ENCODE data around the gene ITPK1.

ITPK1 gene

DNA sequence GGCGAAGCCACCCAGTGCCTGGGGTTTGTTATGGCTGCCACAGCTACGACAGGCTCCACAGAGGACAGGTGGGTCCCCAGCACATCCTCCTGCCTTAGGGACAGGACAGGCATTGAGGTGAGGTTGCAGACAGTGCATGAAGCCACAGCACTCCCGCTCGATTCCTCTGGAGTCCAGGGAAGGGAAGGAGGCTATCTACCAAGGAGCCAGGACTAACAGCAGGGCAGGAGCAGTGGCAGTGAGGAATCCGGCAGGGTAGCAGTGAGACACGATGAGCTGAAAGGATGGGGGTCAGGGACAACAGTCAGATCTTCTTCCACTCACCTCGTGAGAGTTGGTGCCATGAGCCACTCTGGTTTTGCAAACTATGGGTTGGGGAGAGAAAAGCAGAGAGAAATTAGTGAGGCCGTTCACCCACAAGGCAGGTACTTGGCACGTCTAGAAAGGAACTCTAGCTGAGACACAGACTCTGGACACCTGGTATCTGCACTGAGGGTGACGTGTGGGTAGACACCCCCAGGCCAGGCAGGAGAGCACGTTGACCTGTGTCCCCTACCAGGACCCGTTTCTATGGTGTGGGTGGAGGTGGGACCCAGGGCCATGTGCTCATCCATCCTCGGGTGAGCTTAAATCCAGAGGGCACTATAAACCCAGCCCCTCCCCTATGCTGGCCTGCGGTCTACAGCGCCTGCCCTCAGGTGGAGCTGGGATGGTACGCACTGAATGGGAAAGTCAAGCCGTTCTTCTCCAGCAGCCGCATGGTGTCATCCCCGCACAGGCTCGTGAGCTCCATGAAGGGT lies 153.5 kb downstream of the ITPK1 start:
- DNase-seq = no peak

DNA sequence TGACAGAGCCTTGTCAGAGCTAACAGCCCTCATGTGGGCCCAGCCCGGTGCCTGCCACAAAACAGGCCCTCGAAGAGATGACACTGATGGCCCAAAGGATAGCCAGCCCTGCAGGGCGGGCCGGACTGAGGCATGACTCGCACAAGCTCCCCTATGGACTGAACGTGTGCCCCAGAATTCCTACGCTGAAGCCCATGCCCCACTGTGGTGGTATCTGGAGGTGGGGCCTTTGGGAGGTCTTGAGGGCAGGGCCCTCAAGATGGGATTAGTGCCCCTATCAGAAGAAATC lies 154.2 kb downstream of the ITPK1 start:
- DNase-seq = no peak

DNA sequence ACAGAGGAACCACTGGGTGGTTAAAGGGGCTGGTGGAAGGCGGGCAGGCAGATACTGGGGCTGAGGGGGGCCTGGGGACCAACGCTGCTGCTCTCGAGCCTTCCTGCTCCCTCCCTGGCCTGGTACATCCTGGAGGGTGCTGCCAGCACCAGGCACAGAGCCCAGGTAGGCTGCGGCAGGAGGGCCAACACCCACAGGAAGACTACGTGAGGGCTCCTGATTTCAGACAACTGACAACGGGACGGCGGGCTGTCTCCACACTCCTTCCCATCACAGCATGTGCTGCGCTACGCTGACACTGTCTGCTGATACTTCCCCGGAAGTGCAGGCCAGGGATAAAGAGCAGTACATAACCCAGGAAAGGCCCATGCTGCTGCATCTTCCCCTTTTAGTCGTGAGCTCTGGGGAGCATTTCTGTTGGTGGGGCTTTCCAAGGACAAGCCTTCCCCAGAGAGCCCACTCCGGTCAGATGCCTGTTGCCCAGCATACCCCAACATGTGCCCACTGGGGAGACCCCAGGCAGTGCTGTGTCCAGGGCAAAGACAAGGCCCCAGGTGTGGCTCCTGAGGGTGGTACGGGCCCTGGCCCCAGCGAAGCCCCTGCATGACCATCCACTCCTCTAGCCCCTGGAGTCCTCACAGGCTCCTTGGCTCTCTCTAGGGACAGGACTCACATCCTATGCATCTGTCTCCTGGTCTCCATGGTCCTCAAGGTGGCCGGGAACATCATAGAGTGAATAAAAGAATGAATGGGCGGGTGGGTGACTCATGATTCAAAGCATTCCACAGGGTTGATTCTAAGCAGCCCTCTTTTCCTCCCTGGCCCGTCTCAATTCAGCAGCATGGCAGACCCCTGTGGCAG lies 154.8 kb downstream of the ITPK1 start:
- no peak for DNase-seq

DNA sequence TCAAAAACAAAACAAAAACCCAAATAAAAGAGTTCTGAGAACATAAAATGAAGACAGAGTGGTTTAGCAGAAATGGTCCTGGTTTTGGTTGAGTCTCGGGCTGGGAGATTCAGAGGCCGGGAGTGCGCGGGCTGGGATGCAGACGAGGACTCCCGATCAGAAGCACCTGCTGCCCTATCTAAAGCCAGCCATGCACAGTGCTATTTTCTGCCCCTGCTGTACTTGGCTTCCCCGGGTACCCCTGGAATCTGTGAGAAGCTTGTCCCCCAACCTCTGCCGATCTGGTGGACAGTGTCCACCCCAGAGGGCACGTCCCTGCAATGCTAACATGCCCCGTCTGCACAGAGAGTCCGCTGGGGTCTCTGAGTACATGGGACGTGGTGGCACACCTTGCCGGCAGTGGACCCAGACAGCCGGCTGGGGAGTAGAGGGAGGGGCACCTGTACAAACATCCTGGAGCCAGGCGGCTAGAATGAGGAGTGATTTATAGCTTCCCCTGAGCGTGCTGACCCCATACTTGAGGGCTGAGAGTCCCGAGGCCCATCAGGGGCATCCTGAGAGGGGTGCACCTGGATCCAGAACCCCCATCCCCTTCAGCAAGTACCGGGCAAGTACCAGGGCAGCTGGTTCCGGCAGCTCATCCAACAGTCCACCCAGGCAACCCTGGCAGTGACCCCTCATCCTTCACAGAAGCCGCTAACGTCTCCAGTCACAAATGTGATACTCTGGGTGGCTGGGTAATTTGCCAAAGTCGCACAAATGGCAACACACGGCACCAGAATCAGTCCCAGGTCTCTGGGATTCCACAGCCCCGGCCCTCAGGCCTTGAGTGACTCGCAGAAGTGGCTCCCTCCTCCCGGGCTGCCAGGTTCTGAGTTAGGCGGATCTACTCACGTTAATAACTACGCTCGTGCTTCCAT lies 155.7 kb downstream of the ITPK1 start:
- no peak for DNase-seq

DNA sequence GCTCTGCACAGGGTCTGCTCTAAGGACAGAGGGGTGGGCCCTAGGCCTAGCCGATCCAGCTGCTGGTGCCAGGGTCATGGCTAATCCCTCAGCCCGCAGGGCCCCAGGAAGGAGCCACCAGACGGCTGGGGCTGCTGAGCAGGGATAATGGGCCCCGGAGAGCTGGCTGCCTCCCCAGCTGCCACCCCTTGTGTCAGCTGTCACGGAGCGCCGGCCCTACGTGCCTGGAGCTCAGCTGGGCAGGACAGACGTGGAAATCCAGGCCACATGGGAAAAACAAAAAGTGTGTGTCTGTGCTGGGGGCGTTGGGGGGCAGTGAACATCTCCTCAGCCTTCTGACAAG lies 156.6 kb downstream of the ITPK1 start:
- no peak for DNase-seq

DNA sequence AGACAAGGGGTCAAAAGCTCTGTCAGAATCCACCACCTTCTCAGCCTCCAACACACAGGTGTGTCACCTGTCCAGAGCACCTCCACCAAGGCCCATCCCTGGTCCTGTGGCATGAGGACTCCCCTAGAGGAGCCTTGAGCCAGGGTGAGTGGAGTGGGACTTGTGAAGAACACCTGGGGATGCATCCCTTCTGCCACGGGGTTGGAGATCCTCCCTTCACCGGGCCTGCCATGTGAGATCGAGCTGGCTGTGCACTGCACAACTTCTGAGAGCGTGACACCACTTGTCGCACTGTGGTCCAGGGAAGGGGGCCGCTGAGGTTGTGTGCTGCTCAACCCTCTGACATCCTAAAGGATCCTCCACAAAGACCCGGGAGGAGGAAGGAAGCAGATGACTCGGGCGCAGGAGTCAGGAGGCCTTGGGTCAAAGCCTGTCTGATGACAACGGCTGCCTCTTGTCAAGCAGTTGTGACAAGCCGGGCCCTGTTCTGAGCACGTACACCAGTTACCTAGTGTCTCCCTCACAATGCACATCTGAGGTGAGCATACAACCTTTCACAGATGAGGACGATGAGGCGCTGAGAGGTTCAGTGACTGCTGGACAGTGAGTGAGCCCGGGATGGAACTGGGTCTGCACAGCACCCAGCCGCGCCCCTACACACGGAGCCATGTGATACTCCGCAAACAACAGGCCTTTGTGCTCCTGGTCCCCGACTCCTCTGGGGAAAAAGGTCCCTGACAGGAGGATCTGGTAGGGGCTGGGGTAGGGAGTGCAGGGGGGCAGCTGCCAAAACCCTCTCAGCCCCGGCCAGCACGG lies 157.1 kb downstream of the ITPK1 start:
- no peak for DNase-seq

DNA sequence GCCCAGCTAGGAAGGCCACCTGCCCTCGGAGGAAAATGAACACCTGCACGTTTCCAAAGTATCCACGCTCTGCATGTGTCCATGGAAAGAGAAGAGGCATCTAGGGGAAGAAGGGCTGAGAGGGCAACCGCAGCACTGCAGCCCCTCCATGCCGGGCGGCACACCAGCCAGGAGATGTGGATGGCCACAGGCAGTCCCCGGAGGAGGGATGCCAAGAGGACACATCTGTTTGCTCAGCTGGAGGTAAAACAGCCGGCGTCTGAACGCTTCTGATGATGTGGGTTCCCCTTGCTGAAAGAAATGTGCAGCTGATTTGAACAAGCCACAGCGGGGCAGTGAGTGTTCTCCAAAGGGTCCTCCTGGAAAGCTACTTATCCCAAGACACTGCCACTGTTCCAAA lies 158.8 kb downstream of the ITPK1 start:
- no peak for DNase-seq

DNA sequence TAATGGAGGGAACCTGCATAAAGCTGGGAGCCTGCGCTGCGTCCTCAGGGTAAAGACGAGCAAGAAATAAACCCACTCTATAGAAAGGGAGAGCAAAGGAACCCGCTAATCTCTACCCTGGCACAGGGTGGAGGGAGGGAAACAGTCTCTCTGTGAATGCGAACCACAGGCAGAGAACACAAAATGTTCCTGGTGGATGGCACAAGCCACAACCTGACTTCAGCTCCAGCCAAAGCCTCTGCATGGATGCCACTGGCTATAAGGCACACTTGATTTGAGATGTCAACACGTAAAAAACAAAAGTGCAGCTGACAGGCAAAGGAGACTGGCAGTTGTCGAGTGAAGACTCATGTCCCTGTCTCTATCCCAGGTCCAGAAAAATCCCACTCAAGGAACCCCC lies 160.3 kb downstream of the ITPK1 start:
- no peak for DNase-seq

DNA sequence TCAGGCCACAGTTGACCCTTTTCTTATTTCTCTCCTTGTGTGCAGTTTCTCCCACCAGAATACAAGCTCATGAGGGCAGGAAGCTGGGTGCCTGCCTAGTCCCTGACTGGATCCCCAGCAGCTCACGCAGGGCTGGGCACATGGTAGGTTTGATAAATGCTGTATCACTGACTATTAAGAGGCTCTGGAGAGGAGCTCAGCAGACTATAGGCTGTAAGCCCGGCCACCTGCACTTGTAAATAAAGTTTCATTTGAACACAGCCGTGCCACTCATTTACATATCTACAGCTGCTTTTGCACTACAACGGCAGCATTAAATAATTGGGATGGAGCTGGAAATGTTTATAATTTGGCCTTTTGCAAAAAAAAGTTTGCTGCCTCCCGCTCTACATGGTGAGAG lies 160.8 kb downstream of the ITPK1 start:
- DNase-seq = no peak

DNA sequence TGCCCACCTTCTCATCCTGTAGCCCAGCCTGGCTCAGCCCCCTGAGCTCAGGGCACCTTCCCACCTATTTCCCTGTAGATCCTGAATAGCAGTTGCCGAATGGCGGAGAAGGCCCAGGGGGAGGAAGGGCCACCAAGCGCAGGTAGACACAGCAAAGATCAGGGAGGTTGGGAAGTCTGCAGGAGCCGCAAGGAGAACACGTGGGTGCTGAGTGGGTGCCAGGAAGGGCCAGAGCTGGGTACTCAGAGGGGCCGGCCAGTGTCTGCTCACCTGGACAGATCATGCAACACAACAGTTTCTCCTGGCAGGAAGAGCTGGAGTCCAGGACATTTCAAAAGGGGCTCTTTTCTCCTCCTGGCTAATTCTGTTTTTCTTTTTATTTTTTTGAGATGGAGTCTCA lies 162.2 kb downstream of the ITPK1 start:
- DNase-seq = no peak

DNA sequence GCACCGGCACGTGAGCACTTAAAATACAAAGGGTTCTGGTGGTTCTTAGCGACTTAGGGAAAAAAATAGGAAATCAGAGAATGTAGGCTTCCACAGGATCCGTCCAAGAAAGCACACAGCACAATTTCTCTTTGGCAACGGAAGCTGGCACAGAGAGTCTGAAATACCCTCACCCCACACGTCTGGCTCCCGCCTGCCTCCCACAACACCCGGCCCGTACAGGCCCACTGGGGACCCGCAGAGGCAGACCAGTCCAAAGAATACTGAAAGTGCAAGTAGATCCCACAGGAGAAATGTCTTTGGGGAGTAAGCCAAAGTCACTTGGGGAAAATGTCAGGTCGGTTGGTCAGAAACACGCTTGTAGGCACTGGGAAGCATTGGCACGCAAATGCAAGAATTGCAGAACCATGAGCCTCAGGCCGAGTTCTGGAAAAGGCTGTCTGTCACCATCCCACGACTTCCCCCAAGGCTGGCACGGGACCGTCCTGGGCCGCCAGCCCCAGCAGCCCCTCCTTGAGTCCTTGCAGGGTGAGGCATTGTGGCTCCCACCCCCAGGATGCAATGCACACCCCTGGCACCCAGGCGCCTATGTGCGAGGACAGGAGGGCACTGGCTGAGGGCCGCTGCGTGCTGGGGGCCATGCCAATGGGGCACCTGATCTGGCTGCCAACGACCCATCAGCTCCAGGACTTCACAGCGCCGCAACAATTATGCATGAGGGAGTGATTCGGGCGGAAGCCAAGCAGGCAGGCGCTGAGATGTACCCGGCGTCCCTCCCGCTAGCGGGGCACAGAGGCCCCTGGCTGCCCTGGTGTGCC lies 163.0 kb downstream of the ITPK1 start:
- DNase-seq = no peak

DNA sequence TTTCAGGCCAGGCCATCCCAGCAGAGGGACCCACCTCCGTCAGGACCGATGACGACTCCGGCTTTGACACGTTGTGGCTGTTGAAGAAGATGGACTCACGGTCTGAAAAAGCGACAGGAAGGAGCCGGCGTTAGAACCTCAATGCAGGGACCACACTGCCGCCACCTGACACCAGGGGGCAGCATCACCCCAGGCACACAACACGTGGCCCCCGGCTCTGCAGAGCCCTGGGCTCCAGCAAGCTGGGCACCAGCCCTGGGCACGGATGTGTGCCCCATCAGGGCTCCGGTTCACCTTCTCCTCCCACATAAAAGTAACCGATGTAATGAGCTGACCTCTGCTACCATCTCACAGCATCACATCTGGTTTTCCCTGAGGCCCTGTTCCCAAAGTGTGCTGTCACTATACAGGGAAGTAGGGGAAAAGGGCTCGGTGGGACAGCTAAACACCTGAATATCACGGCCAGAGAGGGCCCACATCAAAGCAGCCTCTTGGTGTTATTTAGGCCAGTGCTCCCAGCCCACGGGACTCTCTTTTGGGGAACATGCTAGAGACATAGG lies 163.7 kb downstream of the ITPK1 start:
- DNase-seq = peak; percentile 65

DNA sequence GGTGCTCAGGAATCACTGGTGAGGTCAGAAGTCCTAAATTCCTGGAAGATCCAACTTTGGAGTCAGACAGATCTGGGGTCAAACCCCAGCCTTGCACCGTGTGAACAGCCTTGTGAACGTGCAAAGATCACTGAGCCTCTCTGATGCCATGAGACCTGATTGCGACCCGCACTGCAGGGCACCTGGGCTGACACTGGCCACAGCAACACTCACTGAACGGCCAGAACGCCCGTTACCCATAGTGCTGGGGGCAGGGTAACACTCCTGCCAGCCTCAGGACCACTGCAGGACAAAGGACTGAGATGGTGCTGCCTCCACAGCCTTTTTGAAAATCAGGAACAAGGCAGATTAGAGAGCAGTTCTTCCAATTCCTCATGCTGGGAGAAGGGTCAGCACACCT lies 164.5 kb downstream of the ITPK1 start:
- no peak for DNase-seq

DNA sequence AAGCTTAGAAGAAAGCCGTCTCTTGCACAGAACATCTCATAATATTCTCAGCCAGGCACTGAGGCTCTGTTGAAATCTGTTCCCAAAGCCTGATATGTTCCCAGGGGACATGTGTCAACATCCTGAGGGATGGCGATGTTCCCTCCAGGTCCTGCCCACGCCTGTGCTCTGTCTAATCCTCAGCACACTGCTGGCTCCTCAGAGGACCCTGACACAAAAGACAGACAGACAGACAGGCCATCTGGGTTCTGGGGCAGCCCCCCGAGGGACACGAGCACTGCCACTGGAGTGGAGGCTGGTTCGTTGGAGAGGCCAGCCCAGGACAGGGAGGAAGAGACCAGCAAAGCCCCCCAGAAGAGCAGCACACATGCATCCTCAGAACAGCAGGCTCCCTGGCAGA lies 165.0 kb downstream of the ITPK1 start:
- DNase-seq = no peak

DNA sequence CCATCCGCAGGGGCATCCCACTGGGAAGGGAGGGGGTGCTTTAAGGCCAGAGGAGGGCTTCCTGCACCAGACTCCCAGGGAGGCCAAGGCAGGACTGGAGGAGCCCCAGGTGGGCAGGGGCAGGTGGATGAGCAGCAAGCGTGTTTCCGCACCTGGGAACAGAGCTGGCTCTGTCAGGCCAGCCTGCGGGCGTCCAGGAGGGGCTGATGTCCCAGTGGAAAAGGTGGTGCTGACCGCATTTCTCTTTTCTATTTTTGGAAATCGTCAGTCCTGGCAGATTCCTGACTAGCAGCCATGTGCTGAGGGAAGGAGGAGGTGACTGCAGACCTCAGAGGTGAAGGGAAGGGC lies 165.6 kb downstream of the ITPK1 start:
- no peak for DNase-seq

DNA sequence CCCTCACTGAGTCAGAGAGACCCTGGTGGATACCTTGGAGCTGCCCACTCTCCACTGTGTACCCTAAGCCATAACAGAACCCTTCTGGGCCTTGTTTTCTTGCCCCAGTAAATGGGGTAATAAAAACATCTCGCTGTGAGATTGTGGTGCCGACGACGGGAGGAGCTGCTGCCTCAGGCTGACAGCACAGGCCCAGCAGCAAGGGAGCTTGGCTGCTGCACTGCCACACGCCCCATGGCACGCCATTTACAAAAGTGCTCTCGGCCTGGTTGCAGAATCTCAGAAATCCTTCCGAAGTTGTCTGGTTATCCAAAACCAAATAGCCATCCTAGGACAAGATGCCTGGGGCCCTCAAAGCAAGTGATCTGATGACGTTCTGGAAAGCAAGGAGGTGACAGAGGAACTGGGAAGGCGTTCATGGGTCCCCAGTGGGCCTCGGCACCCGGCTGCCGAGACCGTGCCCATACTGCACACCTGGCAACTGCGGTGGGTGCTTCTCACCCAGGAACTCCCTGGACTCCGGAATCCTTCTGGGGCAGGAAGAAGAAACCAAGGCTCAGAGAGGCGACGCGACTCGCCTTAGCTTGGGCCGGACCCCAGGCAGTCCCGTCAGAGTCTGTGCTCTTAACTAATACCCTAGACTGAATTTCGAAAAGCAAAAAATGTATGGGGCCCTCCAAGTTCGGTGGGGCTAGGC lies 166.1 kb downstream of the ITPK1 start:
- DNase-seq = no peak

DNA sequence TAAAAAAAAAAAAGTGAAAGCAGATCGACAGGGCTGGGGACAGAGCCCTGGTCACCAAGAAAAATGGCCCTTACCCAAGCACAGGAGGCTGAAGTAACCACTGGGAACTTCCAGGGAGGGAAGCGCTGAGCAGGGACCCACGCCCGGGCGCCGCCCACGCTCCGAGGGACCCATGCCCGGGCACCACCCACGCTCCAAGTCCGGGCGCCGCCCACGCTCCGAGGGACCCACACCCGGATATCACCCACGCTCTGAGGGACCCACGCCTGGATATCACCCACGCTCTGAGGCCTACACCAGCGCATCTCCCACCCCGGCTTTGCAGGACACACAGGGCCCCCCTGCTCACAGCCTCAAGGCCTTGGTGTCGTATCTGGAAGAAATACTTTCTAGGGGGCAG lies 167.1 kb downstream of the ITPK1 start:
- no peak for DNase-seq

DNA sequence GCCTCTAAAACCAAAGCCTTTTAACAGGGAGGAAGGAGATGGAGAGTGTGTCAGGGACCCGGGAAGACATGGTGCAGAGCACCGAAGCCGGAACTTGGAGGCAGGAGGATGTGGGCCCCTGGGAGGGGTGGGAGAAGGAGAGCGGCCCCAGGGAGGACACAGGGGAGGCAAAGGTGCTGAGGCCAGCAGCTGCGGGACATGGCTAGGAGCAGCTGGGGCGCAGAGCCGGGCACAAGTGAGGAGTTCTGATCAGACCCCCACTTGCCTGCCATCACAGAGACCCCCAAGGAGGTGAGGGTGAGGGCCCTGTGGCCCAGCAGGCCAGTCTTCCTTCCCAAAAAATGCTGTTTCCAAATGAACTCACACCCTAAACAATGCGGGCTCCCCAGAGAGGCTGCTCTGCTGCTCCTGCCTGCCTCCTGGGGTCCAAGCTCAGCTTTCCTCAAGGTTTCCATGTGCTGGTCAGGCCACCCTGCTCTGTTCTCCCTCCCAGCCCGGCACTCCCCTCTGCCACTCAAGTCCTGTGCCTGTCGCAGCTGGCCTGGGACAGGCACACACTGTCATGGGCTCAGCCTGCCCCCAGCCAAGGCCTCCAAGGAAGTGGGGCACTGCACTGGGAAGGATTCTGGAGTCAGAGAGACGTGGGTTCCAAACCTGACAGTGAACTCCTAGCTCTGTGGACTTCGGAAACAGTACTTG lies 168.7 kb downstream of the ITPK1 start:
- no peak for DNase-seq

DNA sequence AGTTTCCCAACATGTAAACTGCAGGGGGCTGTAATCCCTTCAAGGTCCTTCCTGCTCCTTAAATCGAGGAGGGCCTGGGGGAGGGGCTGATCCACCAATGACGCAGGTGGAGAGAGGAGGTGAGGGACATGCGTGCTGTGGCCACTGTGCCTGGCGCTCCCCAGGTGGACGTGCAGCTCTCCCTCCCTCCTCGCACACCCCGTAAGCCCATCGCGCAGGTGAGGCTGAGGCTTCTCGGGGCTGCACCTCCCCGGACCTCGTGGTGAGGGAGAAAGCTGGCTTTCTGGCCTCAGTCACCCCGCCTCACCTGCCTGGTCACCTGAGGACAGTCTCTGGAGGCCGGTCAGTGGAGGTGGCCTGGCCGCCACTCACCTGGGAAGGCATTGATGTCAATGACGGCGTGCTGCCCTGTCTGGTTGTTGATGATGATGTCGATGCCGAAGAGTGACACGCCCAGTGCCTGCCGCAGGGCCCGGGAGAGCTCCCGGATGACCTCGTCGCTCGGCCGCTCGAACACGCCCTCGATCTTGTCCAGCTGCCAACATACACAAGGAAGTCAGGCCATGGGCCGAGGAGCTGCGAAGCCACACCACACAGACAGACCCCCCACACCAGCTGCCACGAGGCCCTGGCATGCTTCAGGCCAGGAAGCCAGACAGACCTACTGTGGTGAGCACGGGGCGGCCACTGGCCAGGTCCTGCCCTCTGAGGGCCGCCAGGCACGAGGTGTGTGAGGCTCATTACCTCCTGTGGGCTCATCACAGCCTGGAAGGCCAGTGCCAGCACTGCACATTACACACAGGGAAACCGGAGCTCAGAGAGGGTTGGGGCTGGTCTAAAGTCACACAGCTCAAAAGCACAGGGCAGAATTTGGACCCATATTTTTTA lies 169.5 kb downstream of the ITPK1 start:
- no peak for DNase-seq
